HEK293T (cell line): ENCODE measurements around the gene KCNAB2.

Experiments used
- ARNT ChIP-seq: fragments of 450-650 bp; IDR thresholded peaks from 2 replicates; pipeline ENCODE4 v1.6.1; 2017; ENCODE audit warnings: mild to moderate bottlenecking
- BHLHE40 ChIP-seq: fragments of 450-650 bp; IDR thresholded peaks from 2 replicates; pipeline ENCODE4 v1.6.1; 2016; ENCODE audit warnings: mild to moderate bottlenecking, moderate library complexity, borderline replicate concordance
- CTBP1 ChIP-seq: fragments of 450-650 bp; IDR thresholded peaks from 2 replicates; pipeline ENCODE4 v1.6.1; 2016; ENCODE audit warnings: borderline replicate concordance
- ELF4 ChIP-seq: fragments of 450-650 bp; IDR thresholded peaks from 2 replicates; pipeline ENCODE4 v1.6.1; 2017; ENCODE audit warnings: antibody characterized with exemption
- FOXA1 ChIP-seq: fragments of 450-650 bp; IDR thresholded peaks from 2 replicates; pipeline ENCODE4 v1.6.1; 2016; ENCODE audit warnings: mild to moderate bottlenecking
- FOXK2 ChIP-seq: fragments of 450-650 bp; IDR thresholded peaks from 2 replicates; pipeline ENCODE4 v1.6.1; 2016; ENCODE audit warnings: mild to moderate bottlenecking
- FOXM1 ChIP-seq: fragments of 450-650 bp; IDR thresholded peaks from 2 replicates; pipeline ENCODE4 v1.6.1; 2017; ENCODE audit warnings: mild to moderate bottlenecking, borderline replicate concordance
- HDGF ChIP-seq: fragments of 450-650 bp; IDR thresholded peaks from 2 replicates; pipeline ENCODE4 v1.6.1; 2017; ENCODE audit warnings: antibody characterized with exemption, borderline replicate concordance
- L3MBTL2 ChIP-seq: fragments of 450-650 bp; conservative IDR thresholded peaks from 2 replicates; pipeline ENCODE4 v1.6.1; 2016; ENCODE audit warnings: mild to moderate bottlenecking
- SP1 ChIP-seq: fragments of 450-650 bp; IDR thresholded peaks from 2 replicates; pipeline ENCODE4 v1.6.1; 2017
- SUZ12 ChIP-seq: fragments of 450-650 bp; IDR thresholded peaks from 2 replicates; pipeline ENCODE4 v1.6.1; 2016; ENCODE audit warnings: mild to moderate bottlenecking
- TARDBP ChIP-seq: fragments of 450-650 bp; IDR thresholded peaks from 2 replicates; pipeline ENCODE4 v1.6.1; 2016
- ZNF384 ChIP-seq: fragments of 450-650 bp; IDR thresholded peaks from 2 replicates; pipeline ENCODE4 v1.6.1; 2016
- TF ChIP-seq, protein P1 (sequence below): fragments of 450-650 bp; IDR thresholded peaks from 2 replicates; pipeline ENCODE4 v1.6.1; 2016

DNA sequence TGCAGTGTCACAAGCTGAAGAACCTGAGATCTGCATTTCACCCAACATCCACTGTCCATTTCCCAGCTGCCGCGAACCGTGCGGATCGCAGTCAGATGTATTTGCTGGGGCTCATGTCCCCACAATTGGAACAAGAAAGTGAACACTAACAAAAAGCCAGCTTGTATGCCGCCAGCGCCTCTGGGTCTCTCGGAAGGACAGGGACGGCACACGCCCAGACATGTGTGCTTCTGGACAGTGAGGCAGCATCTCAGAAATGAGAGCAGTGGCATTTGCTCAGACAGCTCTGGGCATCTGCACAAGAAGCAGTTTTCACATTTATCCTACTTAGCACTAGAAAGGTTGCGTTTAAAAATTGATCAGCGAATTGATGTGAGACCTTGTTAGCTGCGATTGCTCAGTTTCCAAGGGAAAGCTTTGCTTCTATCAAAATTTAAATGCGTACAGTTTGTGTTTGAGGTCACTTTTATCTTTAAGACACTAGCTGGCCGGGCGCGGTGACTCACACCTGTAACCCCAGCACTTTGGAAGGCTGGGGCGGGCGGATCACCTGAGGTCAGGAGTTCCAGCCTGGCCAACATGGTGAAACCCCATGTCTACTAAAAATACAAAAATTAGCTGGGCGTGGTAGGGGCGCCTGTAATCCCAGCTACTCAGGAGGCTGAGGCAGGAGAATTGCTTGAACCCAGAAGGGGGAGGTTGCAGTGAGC lies 28.7 kb downstream of the KCNAB2 start:
- TF ChIP-seq BHLHE40 (no peak), SUZ12 (no peak), SP1 (no peak), FOXA1 (no peak), ZNF384 (no peak), L3MBTL2 (no peak), ELF4 (no peak), FOXK2 (no peak), FOXM1 (no peak), HDGF (no peak), ARNT (no peak), TARDBP (no peak), CTBP1 (no peak)
- TF ChIP-seq, protein P1, sequence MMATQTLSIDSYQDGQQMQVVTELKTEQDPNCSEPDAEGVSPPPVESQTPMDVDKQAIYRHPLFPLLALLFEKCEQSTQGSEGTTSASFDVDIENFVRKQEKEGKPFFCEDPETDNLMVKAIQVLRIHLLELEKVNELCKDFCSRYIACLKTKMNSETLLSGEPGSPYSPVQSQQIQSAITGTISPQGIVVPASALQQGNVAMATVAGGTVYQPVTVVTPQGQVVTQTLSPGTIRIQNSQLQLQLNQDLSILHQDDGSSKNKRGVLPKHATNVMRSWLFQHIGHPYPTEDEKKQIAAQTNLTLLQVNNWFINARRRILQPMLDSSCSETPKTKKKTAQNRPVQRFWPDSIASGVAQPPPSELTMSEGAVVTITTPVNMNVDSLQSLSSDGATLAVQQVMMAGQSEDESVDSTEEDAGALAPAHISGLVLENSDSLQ = no peak
